Ectodermal cell (in vitro differentiated cells): ENCODE results near the gene UGT1A6.
"Not testable (repeated sequence)": the region's sequence is repeated elsewhere in the genome, so short reads cannot be mapped to it uniquely, and the experiment has no call there.

Experiments used
- H3K27ac ChIP-seq: 2 replicates; pipeline ENCODE4 v1.7.0; 2013; ENCODE audit warnings: mild to moderate bottlenecking, low read depth, low read length; ENCODE audit not compliant: insufficient read depth, poor library complexity, severe bottlenecking
- H3K27me3 ChIP-seq: 2 replicates; pipeline ENCODE4 v1.7.0; 2013; ENCODE audit warnings: mild to moderate bottlenecking, low read length; ENCODE audit not compliant: insufficient read depth, control insufficient read depth, poor library complexity, severe bottlenecking
- H3K36me3 ChIP-seq: one replicate; pipeline ENCODE4 v1.7.0; 2013; ENCODE audit warnings: low read length; ENCODE audit not compliant: control insufficient read depth, insufficient read depth
- H3K4me1 ChIP-seq: one replicate; pipeline ENCODE4 v1.7.0; 2013; ENCODE audit warnings: low read length; ENCODE audit not compliant: control insufficient read depth, insufficient read depth
- H3K4me3 ChIP-seq: 2 replicates; pipeline ENCODE4 v1.7.0; 2013; ENCODE audit warnings: low read depth, low read length, control low read depth; ENCODE audit not compliant: insufficient read depth
- H3K9me3 ChIP-seq: 2 replicates; pipeline ENCODE4 v1.7.0; 2013; ENCODE audit warnings: mild to moderate bottlenecking, low read length, moderate library complexity; ENCODE audit not compliant: control insufficient read depth
- WGBS, 2 experiments: methylation state at CpG; one replicate each; pipeline ENCODE4 v1.1.7; 2013; ENCODE audit warnings: missing lambda C conversion rate in 2 of 2; 5-methylcytosine and 5-hydroxymethylcytosine counted together

UGT1A6 gene

GRCh38 chr2:233747283-233747544, 54.5 kb downstream of the UGT1A6 start:
- Histone ChIP-seq H3K36me3 (no peaks in the 10 kb centered on the region), H3K4me1 (no peaks in the 10 kb centered on the region), H3K9me3 (no peaks in the 10 kb centered on the region), H3K4me3 (no peak overlapping the region), H3K27ac (no peak overlapping the region), H3K27me3 (no peaks in the 10 kb centered on the region)
- 93 to 94% methylated on average over 6 of the region's 6 CpGs for WGBS, 2 experiments

GRCh38 chr2:233750689-233751088, 58.0 kb downstream of the UGT1A6 start:
- H3K4me1 ChIP-seq, H3K27ac ChIP-seq, H3K27me3 ChIP-seq, H3K9me3 ChIP-seq, H3K4me3 ChIP-seq, H3K36me3 ChIP-seq: not testable (repeated sequence)
- WGBS, 2 experiments, result 76 to 85% methylated on average over 2 of the region's 2 CpGs

GRCh38 chr2:233751212-233752009, 58.7 kb downstream of the UGT1A6 start:
- H3K4me1 ChIP-seq, H3K27me3 ChIP-seq, H3K4me3 ChIP-seq, H3K27ac ChIP-seq, H3K9me3 ChIP-seq, H3K36me3 ChIP-seq: not testable (repeated sequence)
- 88 to 89% methylated on average over 2 of the region's 2 CpGs for WGBS, 2 experiments

GRCh38 chr2:233754872-233755611, 62.4 kb downstream of the UGT1A6 start:
- WGBS, 2 experiments, result 96% methylated on average over 42 of the region's 44 CpGs
- no peak overlapping the region for H3K27ac ChIP-seq
- H3K4me1 ChIP-seq, result no peaks in the 10 kb centered on the region
- no peaks in the 10 kb centered on the region for H3K36me3 ChIP-seq
- H3K9me3 ChIP-seq, result no peaks in the 10 kb centered on the region
- no peaks in the 10 kb centered on the region for H3K27me3 ChIP-seq
- H3K4me3 ChIP-seq, result no peak overlapping the region

- Histone ChIP-seq H3K4me1 (no peaks in the 10 kb centered on the region), H3K9me3 (no peaks in the 10 kb centered on the region), H3K27me3 (no peaks in the 10 kb centered on the region), H3K27ac (no peak overlapping the region), H3K4me3 (no peak overlapping the region), H3K36me3 (no peaks in the 10 kb centered on the region)
- 95 to 98% methylated on average over 6 to 7 of the region's 7 CpGs for WGBS, 2 experiments
Measured at GRCh38 chr2:233756429-233757081, 63.9 kb downstream of the UGT1A6 start.

GRCh38 chr2:233758141-233758540, 65.5 kb downstream of the UGT1A6 start:
- no peaks in the 10 kb centered on the region for H3K4me1 ChIP-seq
- H3K36me3 ChIP-seq, result no peaks in the 10 kb centered on the region
- no peaks in the 10 kb centered on the region for H3K9me3 ChIP-seq
- no peak overlapping the region for H3K4me3 ChIP-seq
- H3K27ac ChIP-seq, result no peak overlapping the region
- H3K27me3 ChIP-seq, result no peaks in the 10 kb centered on the region

- Histone ChIP-seq H3K27ac (no peak overlapping the region), H3K36me3 (no peaks in the 10 kb centered on the region), H3K4me3 (no peak overlapping the region), H3K9me3 (no peaks in the 10 kb centered on the region), H3K27me3 (no peaks in the 10 kb centered on the region), H3K4me1 (no peaks in the 10 kb centered on the region)
- 94 to 97% methylated on average over 2 of the region's 2 CpGs for WGBS, 2 experiments
Measured at GRCh38 chr2:233758849-233759248, 66.2 kb downstream of the UGT1A6 start.

- H3K4me1 ChIP-seq, result no peaks in the 10 kb centered on the region
- WGBS, 2 experiments, result 95 to 97% methylated on average over 4 to 6 of the region's 6 CpGs
- no peaks in the 10 kb centered on the region for H3K36me3 ChIP-seq
- no peak within 1 kb of the TSS for H3K27ac ChIP-seq
- no peaks in the 10 kb centered on the region for H3K27me3 ChIP-seq
- no peak within 1 kb of the TSS for H3K4me3 ChIP-seq
- no peaks in the 10 kb centered on the region for H3K9me3 ChIP-seq
Measured at GRCh38 chr2:233760043-233760442, 67.4 kb downstream of the UGT1A6 start, which contains the start of gene UGT1A1. TSS of gene UGT1A1 (plus strand) at chr2:233760270. CDS start at chr2:233760288, 18 bp downstream.

GRCh38 chr2:233761040-233761769, 68.5 kb downstream of the UGT1A6 start:
- Histone ChIP-seq H3K9me3 (no peaks in the 10 kb centered on the region), H3K36me3 (no peaks in the 10 kb centered on the region), H3K4me3 (no peak overlapping the region), H3K27ac (no peak overlapping the region), H3K4me1 (no peaks in the 10 kb centered on the region), H3K27me3 (no peaks in the 10 kb centered on the region)
- WGBS, 2 experiments, result 93 to 95% methylated on average over 4 of the region's 4 CpGs

GRCh38 chr2:233764264-233764663, 71.6 kb downstream of the UGT1A6 start:
- Histone ChIP-seq H3K4me3 (no peak overlapping the region), H3K27me3 (no peaks in the 10 kb centered on the region), H3K27ac (no peak overlapping the region), H3K36me3 (no peaks in the 10 kb centered on the region), H3K9me3 (no peaks in the 10 kb centered on the region), H3K4me1 (no peaks in the 10 kb centered on the region)
- WGBS, 2 experiments, result 92% methylated on average over 7 of the region's 7 CpGs
